WERI-Rb-1 (cell line): Measurements from ENCODE around the gene WDR5.
A peak's percentile ranks its signal among the peaks of the same experiment; 100 is the strongest.

Experiments
- DNase-seq: peaks from one replicate; pipeline ENCODE4 v3.0.0-alpha.2; 2020
- H3K27ac ChIP-seq: fragments of 250-450 bp; sonication (Bioruptor Pico); 2 replicates; pipeline ENCODE4 v1.5.1; 2020; ENCODE audit warnings: mild to moderate bottlenecking, moderate library complexity
- H3K27me3 ChIP-seq: fragments of 250-450 bp; sonication (Bioruptor Pico); 2 replicates; pipeline ENCODE4 v1.5.1; 2021; ENCODE audit warnings: mild to moderate bottlenecking, low read depth, moderate library complexity; ENCODE audit not compliant: insufficient read depth, severe bottlenecking
- H3K36me3 ChIP-seq: fragments of 250-450 bp; sonication (Bioruptor Pico); 2 replicates; pipeline ENCODE4 v1.5.1; 2020; ENCODE audit warnings: mild to moderate bottlenecking, moderate library complexity
- H3K4me3 ChIP-seq: 2 replicates; pipeline ENCODE4 v1.5.1; 2011; ENCODE audit warnings: low read depth, mild to moderate bottlenecking, control low read depth, low read length
- H3K9me3 ChIP-seq: fragments of 250-450 bp; sonication (Bioruptor Pico); 2 replicates; pipeline ENCODE4 v1.5.1; 2021; ENCODE audit warnings: mild to moderate bottlenecking, moderate library complexity; ENCODE audit not compliant: severe bottlenecking
- TF ChIP-seq, protein P1 (sequence below): IDR thresholded peaks from 2 replicates; pipeline ENCODE4 v1.5.1; 2011; ENCODE audit warnings: low read depth, mild to moderate bottlenecking, control low read depth, inconsistent platforms, low read length

The WDR5 gene

DNA sequence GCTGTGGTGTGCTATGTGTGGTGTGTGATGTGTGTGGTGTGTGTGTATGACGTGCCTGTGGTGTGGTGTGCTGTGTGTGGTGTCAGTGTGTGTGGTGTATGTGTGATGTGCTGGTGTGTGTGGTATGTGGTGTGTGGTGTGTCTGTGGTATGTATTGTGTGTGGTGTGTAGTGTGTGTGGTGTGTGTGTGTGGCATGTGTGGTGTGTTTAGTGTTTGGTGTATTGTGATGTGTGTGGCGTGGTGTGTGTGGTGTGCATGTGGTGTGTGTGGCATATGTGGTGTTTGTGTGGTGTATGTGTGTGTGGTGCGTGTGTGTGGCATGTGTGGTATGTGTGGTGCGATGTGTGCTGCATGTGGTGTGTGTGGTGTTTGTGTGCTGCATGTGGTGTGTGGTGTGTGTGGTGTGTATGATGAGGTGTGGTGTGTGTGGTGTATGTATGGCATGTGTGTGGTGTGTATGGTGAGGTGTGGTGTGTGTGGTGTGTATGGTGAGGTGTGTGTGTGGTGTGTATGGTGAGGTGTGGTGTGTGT, 46.7 kb downstream of the WDR5 start:
- DNase-seq = peak; percentile 3
- H3K27me3 ChIP-seq = no peaks in the 10 kb centered on the region
- no peak overlapping the region for H3K27ac ChIP-seq
- TF ChIP-seq, protein P1, sequence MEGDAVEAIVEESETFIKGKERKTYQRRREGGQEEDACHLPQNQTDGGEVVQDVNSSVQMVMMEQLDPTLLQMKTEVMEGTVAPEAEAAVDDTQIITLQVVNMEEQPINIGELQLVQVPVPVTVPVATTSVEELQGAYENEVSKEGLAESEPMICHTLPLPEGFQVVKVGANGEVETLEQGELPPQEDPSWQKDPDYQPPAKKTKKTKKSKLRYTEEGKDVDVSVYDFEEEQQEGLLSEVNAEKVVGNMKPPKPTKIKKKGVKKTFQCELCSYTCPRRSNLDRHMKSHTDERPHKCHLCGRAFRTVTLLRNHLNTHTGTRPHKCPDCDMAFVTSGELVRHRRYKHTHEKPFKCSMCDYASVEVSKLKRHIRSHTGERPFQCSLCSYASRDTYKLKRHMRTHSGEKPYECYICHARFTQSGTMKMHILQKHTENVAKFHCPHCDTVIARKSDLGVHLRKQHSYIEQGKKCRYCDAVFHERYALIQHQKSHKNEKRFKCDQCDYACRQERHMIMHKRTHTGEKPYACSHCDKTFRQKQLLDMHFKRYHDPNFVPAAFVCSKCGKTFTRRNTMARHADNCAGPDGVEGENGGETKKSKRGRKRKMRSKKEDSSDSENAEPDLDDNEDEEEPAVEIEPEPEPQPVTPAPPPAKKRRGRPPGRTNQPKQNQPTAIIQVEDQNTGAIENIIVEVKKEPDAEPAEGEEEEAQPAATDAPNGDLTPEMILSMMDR = no peak
- H3K36me3 ChIP-seq = no peaks in the 10 kb centered on the region
- no peaks in the 10 kb centered on the region for H3K9me3 ChIP-seq
- H3K4me3 ChIP-seq = no peak overlapping the region

DNA sequence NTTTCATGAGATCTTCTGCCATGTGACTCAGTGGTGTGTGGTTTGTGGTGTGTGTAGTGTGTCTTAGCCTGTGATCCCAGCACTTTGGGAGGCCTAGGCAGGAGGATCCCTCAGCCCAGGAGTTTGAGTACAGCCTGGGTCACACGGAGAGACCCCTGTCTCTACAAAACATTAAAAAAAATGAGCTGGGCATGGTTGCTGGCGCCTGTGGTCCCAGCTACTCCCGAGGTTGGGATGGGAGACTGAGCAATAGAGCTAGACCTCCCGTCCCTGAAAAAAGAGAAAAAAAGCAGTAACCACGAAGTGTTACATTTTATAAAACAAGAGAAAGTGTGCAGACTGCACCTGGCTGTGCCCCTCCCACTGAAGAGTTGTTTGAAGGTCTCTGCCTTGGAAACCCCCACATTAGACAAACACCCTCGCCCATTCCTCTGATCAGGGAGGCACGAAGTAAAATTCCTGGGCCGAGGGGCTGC, 49.7 kb downstream of the WDR5 start:
- TF ChIP-seq, protein P1 = no peak
- Histone ChIP-seq H3K36me3 (no peaks in the 10 kb centered on the region), H3K9me3 (no peaks in the 10 kb centered on the region), H3K4me3 (no peak overlapping the region), H3K27me3 (no peaks in the 10 kb centered on the region), H3K27ac (0 out of 2 replicates have a peak overlapping the region, but pooled peaks have one; percentile 8)
- DNase-seq = no peak

DNA sequence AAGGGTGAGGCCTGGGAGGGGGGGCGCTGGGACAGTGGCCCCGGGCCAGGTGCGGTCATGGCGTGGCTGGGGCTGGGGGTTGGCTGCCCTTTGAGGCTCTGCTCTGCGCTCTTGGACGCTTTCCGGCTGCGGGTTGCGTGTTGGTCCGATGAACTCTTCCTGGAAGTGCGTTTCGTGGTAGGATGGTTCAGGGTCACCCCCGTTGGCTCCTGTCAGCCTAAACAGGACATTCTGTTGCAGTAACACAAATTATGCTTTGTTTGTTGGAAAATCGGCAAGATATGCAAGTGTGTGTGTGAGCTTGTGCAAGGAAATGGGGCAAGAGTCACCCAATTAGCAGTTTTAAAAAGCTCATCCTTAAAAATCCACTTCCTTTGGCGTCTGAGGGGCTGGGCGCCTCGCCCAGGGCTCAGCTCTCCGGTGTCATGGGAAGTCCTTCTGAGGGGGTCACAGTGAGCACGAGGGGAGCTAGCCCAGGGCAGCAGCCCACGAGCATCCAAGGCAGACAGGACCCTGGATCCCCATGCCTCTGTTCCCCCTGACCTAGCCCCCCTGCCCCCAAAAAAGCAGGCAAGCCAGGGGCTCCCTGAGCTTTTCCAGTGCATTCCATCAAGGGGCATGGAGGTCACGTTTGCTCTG, 50.7 kb downstream of the WDR5 start:
- Histone ChIP-seq H3K27me3 (no peaks in the 10 kb centered on the region), H3K9me3 (no peaks in the 10 kb centered on the region), H3K27ac (no peak overlapping the region), H3K4me3 (no peak overlapping the region), H3K36me3 (no peaks in the 10 kb centered on the region)
- DNase-seq = no peak
- TF ChIP-seq, protein P1 = no peak

DNA sequence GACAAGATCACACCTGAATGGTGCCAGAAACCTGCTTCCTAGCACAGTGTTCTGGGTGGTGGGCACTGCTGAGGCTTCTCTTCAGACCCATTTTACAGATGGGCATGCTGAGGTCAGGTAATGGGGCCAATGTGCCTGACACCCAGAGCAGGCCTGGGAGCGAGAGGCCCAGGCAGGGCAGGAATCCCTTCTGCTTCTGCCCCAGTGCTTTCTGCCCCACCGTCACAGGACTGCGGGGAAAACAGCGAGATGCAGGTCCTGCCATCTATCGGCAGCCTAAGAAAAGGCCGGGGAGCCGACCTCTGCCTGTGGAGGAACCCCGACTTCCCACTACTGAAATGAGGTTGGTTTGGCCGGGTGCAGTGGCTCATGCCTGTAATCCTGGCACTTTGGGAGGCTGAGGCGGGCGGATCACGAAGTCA, 51.2 kb downstream of the WDR5 start:
- Histone ChIP-seq H3K27ac (no peak overlapping the region), H3K4me3 (no peak overlapping the region), H3K9me3 (no peaks in the 10 kb centered on the region), H3K27me3 (no peaks in the 10 kb centered on the region), H3K36me3 (no peaks in the 10 kb centered on the region)
- DNase-seq = peak; percentile 5
- TF ChIP-seq, protein P1 = no peak

DNA sequence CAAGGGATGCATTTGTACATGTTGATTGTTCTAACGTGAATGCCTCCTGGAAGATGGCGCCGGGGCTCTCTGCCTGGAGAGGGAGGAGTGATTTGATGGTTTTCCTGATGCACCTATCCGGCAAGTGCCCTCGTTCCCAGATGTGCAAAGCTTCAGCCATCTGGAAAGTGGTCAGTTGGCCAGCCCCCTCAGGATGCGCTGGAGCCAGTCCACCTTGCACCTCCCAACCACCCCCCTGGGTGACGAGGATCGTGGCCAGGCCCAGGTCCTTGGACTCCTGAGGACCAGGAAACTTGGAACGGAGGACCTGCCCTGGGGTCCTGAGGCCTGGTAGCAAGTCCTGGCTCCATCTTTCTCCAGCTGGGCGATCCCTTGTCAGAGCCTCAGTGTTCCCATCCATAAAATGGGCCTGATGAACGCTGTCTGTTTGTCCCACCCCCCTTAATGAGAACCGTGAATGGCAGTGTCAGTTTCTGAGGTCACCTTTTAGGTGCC, 52.1 kb downstream of the WDR5 start:
- Histone ChIP-seq H3K9me3 (no peaks in the 10 kb centered on the region), H3K27me3 (no peaks in the 10 kb centered on the region), H3K27ac (peak overlapping the region; percentile 95), H3K4me3 (no peak overlapping the region), H3K36me3 (no peaks in the 10 kb centered on the region)
- no peak for DNase-seq
- TF ChIP-seq, protein P1 = no peak
